HG03039 (cell line): ENCODE measurements around the gene COX17.

Experiments
- ATAC-seq: cut with Tn5 transposase; IDR thresholded peaks from one replicate; pipeline ENCODE4 v1.9.1; 2021; ENCODE audit warnings: mild to moderate bottlenecking, moderate library complexity; ENCODE audit not compliant: unreplicated experiment

Gene COX17

DNA sequence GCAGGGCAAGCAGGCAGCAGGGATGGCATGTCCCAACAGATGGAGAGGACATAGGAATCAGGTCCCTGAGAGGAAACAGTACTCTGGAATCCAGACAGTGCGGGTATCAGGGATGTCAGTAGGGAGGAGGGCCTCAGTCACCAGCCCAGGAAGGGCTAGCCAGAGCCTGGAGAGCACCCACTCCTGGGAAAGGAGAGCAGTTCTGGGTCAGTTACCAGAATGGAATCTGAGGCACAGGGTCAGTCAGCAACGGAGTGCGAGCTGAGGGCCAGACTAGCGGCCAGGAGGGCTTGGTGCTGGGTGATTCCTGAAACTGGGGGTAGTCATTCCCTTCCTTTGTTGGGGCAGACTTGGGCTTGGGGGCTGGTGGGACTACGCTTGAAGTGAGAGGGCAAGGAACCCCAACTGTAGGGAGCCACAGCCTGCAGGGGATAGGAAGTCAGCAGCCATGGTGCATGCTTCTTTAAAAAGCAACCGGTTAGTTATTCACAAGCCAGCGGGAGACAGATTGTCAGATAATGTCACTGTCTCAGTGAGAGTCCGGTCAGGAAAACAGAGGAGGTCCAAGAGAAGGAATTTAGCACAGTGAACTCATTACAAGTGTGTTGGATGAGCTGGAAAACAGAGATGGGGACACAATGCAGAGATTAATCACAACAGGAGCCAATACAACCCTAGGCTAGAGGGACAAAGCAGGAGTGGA, 51.6 kb downstream of the COX17 start:
- no peak for ATAC-seq

DNA sequence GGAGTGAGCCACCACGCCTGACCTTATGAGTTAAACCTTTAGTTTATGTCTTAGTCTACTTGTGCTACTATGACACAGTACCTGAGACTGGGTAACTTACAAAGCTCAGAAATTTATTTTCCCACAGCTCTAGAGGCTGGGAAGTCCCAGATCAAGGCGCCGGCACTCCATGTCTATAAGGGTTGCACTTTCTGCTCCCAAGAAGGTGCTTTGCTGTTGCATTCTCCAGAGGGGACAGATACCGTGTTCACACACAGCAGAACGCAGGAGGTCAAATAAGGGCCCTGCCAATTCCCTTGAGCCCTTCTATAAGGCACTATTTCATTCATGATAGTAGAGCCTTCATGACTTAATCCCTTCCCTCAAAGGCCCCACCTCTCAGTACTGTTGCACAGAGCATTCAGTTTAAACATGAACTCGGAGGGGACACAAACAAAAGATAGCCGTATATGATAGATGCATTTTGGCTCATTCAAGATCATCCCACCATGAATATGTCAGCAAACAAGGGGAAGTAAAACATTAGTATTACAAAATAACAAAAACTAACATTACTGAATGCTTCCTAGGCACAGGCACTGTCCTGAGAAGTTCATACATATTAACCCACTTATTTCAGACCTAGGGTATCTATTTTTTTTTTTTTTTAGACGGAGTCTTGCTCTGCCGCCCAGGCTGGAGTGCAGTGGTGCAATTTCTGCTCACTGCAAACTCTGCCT, 53.0 kb downstream of the COX17 start:
- no peak for ATAC-seq

DNA sequence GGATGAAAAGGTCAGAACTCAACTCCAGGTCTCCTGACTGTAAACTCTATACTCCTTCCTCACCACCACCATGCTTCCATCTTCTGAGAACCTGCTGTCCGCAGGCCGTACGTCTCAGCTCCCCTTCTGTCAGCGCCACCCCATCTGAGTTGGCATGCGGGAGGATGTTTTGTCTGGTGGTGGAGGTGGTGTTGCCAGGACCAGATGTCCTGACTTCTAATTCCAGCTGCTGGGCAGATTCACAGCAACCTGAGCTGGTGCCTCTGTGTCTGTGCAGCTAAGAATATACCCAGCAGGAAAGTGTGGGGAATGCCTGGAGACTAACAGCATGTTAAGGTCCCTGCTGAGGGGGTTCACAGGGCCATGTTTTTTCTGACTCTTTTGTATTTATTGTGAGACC, 56.3 kb downstream of the COX17 start:
- ATAC-seq = no peak
